Spinal cord (tissue), 10 donors: ENCODE data around the gene MX2. TPM values are rescaled to one million over a fixed set of nuclear protein-coding genes. Genes with fewer than 3 reads are reported as not detected.

Experiments
- DNase-seq, 6 donors: peaks; one replicate each; pipeline versions ENCODE4 v3.0.0 to v3.0.0-alpha.2; 2013 to 2015; ENCODE audit warnings: low spot score in 6 of 6, low read depth in 4 of 6
- H3K27ac ChIP-seq: one replicate; pipeline ENCODE4 v1.5.1; 2013; ENCODE audit warnings: low read depth, low read length, control low read depth
- H3K27me3 ChIP-seq: one replicate; pipeline ENCODE4 v1.6.1; 2013; ENCODE audit warnings: low read length; ENCODE audit not compliant: control insufficient read depth, insufficient read depth
- H3K36me3 ChIP-seq: one replicate; pipeline ENCODE4 v1.6.1; 2013; ENCODE audit warnings: low read length; ENCODE audit not compliant: control insufficient read depth, insufficient read depth
- H3K4me1 ChIP-seq: one replicate; pipeline ENCODE4 v1.6.1; 2013; ENCODE audit warnings: low read length; ENCODE audit not compliant: control insufficient read depth, insufficient read depth
- H3K4me3 ChIP-seq: one replicate; pipeline ENCODE4 v1.5.1; 2013; ENCODE audit warnings: low read depth, low read length, control low read depth
- H3K9me3 ChIP-seq: one replicate; pipeline ENCODE4 v1.6.1; 2013; ENCODE audit warnings: low read length; ENCODE audit not compliant: control insufficient read depth, insufficient read depth
- WGBS: methylation state at CpG from one replicate; pipeline ENCODE4 v1.1.5; 2013; ENCODE audit warnings: missing lambda C conversion rate; ENCODE audit not compliant: insufficient coverage; 5-methylcytosine and 5-hydroxymethylcytosine counted together
- polyA plus RNA-seq, 2 donors: library from polyadenylated mRNA; unstranded; fragments of 120-200 nt; gene quantifications; one replicate each; pipeline ENCODE4 v1.2.1, GENCODE V29; 2013; ENCODE audit not compliant: insufficient read length in 2 of 2
- total RNA-seq, 2 donors: library from RNA; depleted of rRNA in 1 of 2; stranded (reverse); fragments of 120-200 nt in 1 of 2; fragments of >200 nt in 1 of 2; gene quantifications; one replicate each; pipeline versions ENCODE4 v1.2.3 to v1.2.4, GENCODE V29; 2013 to 2014
- donor health status: healthy.

MX2 gene
- total and polyA plus RNA-seq, 4 donors: 0.90 to 3.2 (median 1.2) TPM

- Histone ChIP-seq H3K27ac (no peak overlapping the region), H3K4me1 (peaks cover 16% of the 10 kb centered on the region), H3K9me3 (no peaks in the 10 kb centered on the region), H3K4me3 (no peak overlapping the region), H3K36me3 (no peaks in the 10 kb centered on the region), H3K27me3 (peaks cover 7% of the 10 kb centered on the region)
- no peak for DNase-seq
- 83% methylated on average over 27 of the region's 30 CpGs for WGBS
These were observed 8.4 kb downstream of the MX2 start for GRCh38 chr21:41369920-41370839.

GRCh38 chr21:41370840-41371684 is 9.2 kb downstream of the MX2 start:
- Histone ChIP-seq H3K4me3 (no peak overlapping the region), H3K27ac (no peak overlapping the region), H3K9me3 (no peaks in the 10 kb centered on the region), H3K27me3 (peaks cover 7% of the 10 kb centered on the region), H3K4me1 (peaks cover 16% of the 10 kb centered on the region), H3K36me3 (no peaks in the 10 kb centered on the region)
- 81% methylated on average over 11 of the region's 12 CpGs for WGBS
- DNase-seq: no peak

GRCh38 chr21:41371685-41372030 is 9.8 kb downstream of the MX2 start:
- DNase-seq: no peak
- WGBS: 93% methylated on average over 6 of the region's 7 CpGs
- no peak overlapping the region for H3K4me3 ChIP-seq
- peaks cover 7% of the 10 kb centered on the region for H3K27me3 ChIP-seq
- no peaks in the 10 kb centered on the region for H3K36me3 ChIP-seq
- no peaks in the 10 kb centered on the region for H3K9me3 ChIP-seq
- no peak overlapping the region for H3K27ac ChIP-seq
- peaks cover 16% of the 10 kb centered on the region for H3K4me1 ChIP-seq

- Histone ChIP-seq H3K27me3 (peaks cover 7% of the 10 kb centered on the region), H3K9me3 (no peaks in the 10 kb centered on the region), H3K4me1 (peaks cover 16% of the 10 kb centered on the region), H3K36me3 (no peaks in the 10 kb centered on the region), H3K27ac (no peak overlapping the region), H3K4me3 (no peak overlapping the region)
- 68% methylated on average over 4 of the region's 4 CpGs for WGBS
- no peak for DNase-seq
These were observed 11.4 kb downstream of the MX2 start for GRCh38 chr21:41373253-41373652.

- Histone ChIP-seq H3K36me3 (no peaks in the 10 kb centered on the region), H3K27ac (no peak overlapping the region), H3K4me3 (no peak overlapping the region), H3K9me3 (no peaks in the 10 kb centered on the region), H3K27me3 (peaks cover 7% of the 10 kb centered on the region), H3K4me1 (peaks cover 14% of the 10 kb centered on the region)
- DNase-seq: no peak
- 71% methylated on average over 5 of the region's 8 CpGs for WGBS
These were observed 11.9 kb downstream of the MX2 start for GRCh38 chr21:41373763-41374162.

GRCh38 chr21:41374177-41374712 is 12.4 kb downstream of the MX2 start:
- no peak for DNase-seq
- Histone ChIP-seq H3K27ac (no peak overlapping the region), H3K36me3 (no peaks in the 10 kb centered on the region), H3K4me3 (no peak overlapping the region), H3K27me3 (peaks cover 6% of the 10 kb centered on the region), H3K9me3 (no peaks in the 10 kb centered on the region), H3K4me1 (peaks cover 9% of the 10 kb centered on the region)
- 91% methylated on average over 14 of the region's 14 CpGs for WGBS

GRCh38 chr21:41374867-41375533 is 13.2 kb downstream of the MX2 start:
- 91% methylated on average over 5 of the region's 5 CpGs for WGBS
- H3K36me3 ChIP-seq: no peaks in the 10 kb centered on the region
- H3K4me1 ChIP-seq: peaks cover 3% of the 10 kb centered on the region

GRCh38 chr21:41375875-41376274 is 14.0 kb downstream of the MX2 start:
- H3K27me3 ChIP-seq: no peaks in the 10 kb centered on the region
- H3K4me1 ChIP-seq: no peaks in the 10 kb centered on the region
- H3K36me3 ChIP-seq: no peaks in the 10 kb centered on the region
- H3K9me3 ChIP-seq: no peaks in the 10 kb centered on the region
- no peak for DNase-seq
- H3K27ac ChIP-seq: no peak overlapping the region
- H3K4me3 ChIP-seq: no peak overlapping the region
- WGBS: 86% methylated on average over 5 of the region's 5 CpGs

More at GRCh38 chr21:41374867-41375533, 13.2 kb downstream of the MX2 start:
- H3K4me3 ChIP-seq: no peak overlapping the region
- H3K9me3 ChIP-seq: no peaks in the 10 kb centered on the region
- no peak for DNase-seq
- H3K27me3 ChIP-seq: peaks cover 4% of the 10 kb centered on the region
- H3K27ac ChIP-seq: no peak overlapping the region

GRCh38 chr21:41377715-41378114 is 15.9 kb downstream of the MX2 start:
- Histone ChIP-seq H3K4me1 (no peaks in the 10 kb centered on the region), H3K27ac (no peak overlapping the region), H3K4me3 (no peak overlapping the region), H3K36me3 (no peaks in the 10 kb centered on the region), H3K27me3 (no peaks in the 10 kb centered on the region), H3K9me3 (no peaks in the 10 kb centered on the region)
- no peak for DNase-seq
- 81% methylated on average over 12 of the region's 16 CpGs for WGBS
